CD14-positive monocyte (primary cell): ENCODE measurements around the gene ZBTB32. TPM values are rescaled to one million over a fixed set of nuclear protein-coding genes. Genes with fewer than 3 reads are reported as not detected.

Experiments used
- DNase-seq, 3 donors: peaks; one replicate each; pipeline ENCODE4 v3.0.0-alpha.2; 2011 to 2022
- H2AFZ ChIP-seq: 2 replicates; pipeline ENCODE4 v1.6.0; 2012; ENCODE audit warnings: mild to moderate bottlenecking, low read depth, low read length, inconsistent platforms; ENCODE audit not compliant: insufficient read depth, poor library complexity, severe bottlenecking
- H3K27ac ChIP-seq, 2 donors: 1 replicate in 1 of 2; 2 replicates in 1 of 2; pipeline ENCODE4 v1.5.1; 2012 to 2013; ENCODE audit warnings: low read length in 2 of 2, control low read depth in 1 of 2, inconsistent platforms in 1 of 2, low read depth in 1 of 2, mild to moderate bottlenecking in 1 of 2
- H3K27me3 ChIP-seq, 2 donors: one replicate each; pipeline versions ENCODE4 v1.6.0 to v1.6.1; 2011 to 2013; ENCODE audit warnings: low read length in 2 of 2; ENCODE audit not compliant: control insufficient read depth in 2 of 2, insufficient read depth in 2 of 2
- H3K36me3 ChIP-seq, 2 donors: replicated peaks in 1 of 2; 1 replicate in 1 of 2; 2 replicates in 1 of 2; pipeline versions ENCODE4 v1.5.1 to v1.6.1; 2012 to 2013; ENCODE audit warnings: low read length in 2 of 2, control low read depth in 1 of 2, inconsistent platforms in 1 of 2, mild to moderate bottlenecking in 1 of 2; ENCODE audit not compliant: insufficient read depth in 2 of 2, control insufficient read depth in 1 of 2
- H3K4me1 ChIP-seq, 2 donors: 1 replicate in 1 of 2; 2 replicates in 1 of 2; pipeline versions ENCODE4 v1.5.1 to v1.6.1; 2012 to 2013; ENCODE audit warnings: low read length in 2 of 2, control low read depth in 1 of 2, inconsistent platforms in 1 of 2, mild to moderate bottlenecking in 1 of 2, moderate library complexity in 1 of 2; ENCODE audit not compliant: insufficient read depth in 2 of 2, control insufficient read depth in 1 of 2
- H3K4me2 ChIP-seq: replicated peaks from 2 replicates; pipeline ENCODE3; 2012; ENCODE audit warnings: low read length, moderate library complexity, mild to moderate bottlenecking; ENCODE audit not compliant: poor library complexity, severe bottlenecking; ENCODE audit errors: extremely low read depth
- H3K4me3 ChIP-seq, 3 experiments: fragments of 200-600 bp in 1 of 3; sonication (generic) in 1 of 3; replicated peaks in 1 of 3; 1 replicate in 2 of 3; 2 replicates in 1 of 3; pipeline ENCODE4 v1.5.1; 2011 to 2013; ENCODE audit warnings: low read length in 3 of 3, mild to moderate bottlenecking in 3 of 3, control low read depth in 2 of 3, low read depth in 2 of 3, inconsistent platforms in 1 of 3, moderate library complexity in 1 of 3
- H3K79me2 ChIP-seq: 2 replicates; pipeline ENCODE4 v1.6.0; 2012; ENCODE audit warnings: mild to moderate bottlenecking, control low read depth, inconsistent platforms, low read length, moderate library complexity; ENCODE audit not compliant: insufficient read depth
- H3K9ac ChIP-seq: 2 replicates; pipeline ENCODE4 v1.6.0; 2017; ENCODE audit warnings: low read length, mild to moderate bottlenecking; ENCODE audit not compliant: insufficient read depth, poor library complexity, severe bottlenecking
- H3K9me3 ChIP-seq, 2 donors: replicated peaks in 1 of 2; 1 replicate in 1 of 2; 2 replicates in 1 of 2; pipeline versions ENCODE4 v1.5.1 to v1.6.1; 2012 to 2013; ENCODE audit warnings: low read length in 2 of 2, control low read depth in 1 of 2; ENCODE audit not compliant: control insufficient read depth in 1 of 2, insufficient read depth in 1 of 2
- H4K20me1 ChIP-seq: 2 replicates; pipeline ENCODE4 v1.6.0; 2012; ENCODE audit warnings: mild to moderate bottlenecking, low read length, control low read depth, moderate library complexity; ENCODE audit not compliant: insufficient read depth
- H3K27ac Mint-ChIP-seq, 7 donors: one replicate each; pipeline ENCODE4 v1.8.0; 2020; ENCODE audit warnings: mild to moderate bottlenecking in 7 of 7, mixed read lengths in 7 of 7, moderate library complexity in 6 of 7, inconsistent platforms in 2 of 7
- H3K27me3 Mint-ChIP-seq, 3 donors: one replicate each; pipeline ENCODE4 v1.8.0; 2021 to 2022; ENCODE audit warnings: low read depth in 3 of 3, mild to moderate bottlenecking in 3 of 3, mixed read lengths in 3 of 3, moderate library complexity in 3 of 3, inconsistent platforms in 1 of 3
- H3K36me3 Mint-ChIP-seq, 2 donors: one replicate each; pipeline ENCODE4 v1.8.0; 2020; ENCODE audit warnings: mixed read lengths in 2 of 2, inconsistent platforms in 1 of 2, mild to moderate bottlenecking in 1 of 2
- H3K4me1 Mint-ChIP-seq: one replicate; pipeline ENCODE4 v1.8.0; 2020; ENCODE audit warnings: mild to moderate bottlenecking, mixed read lengths
- H3K4me3 Mint-ChIP-seq, 2 donors: one replicate each; pipeline ENCODE4 v1.8.0; 2020; ENCODE audit warnings: mild to moderate bottlenecking in 2 of 2, mixed read lengths in 2 of 2, moderate library complexity in 1 of 2
- H3K9me3 Mint-ChIP-seq, 7 donors: one replicate each; pipeline ENCODE4 v1.8.0; 2020 to 2022; ENCODE audit warnings: mixed read lengths in 7 of 7, mild to moderate bottlenecking in 6 of 7, moderate library complexity in 6 of 7, inconsistent platforms in 2 of 7
- WGBS: methylation state at CpG from one replicate; pipeline ENCODE4 v1.1.5; 2013; ENCODE audit warnings: missing lambda C conversion rate; ENCODE audit not compliant: insufficient coverage; 5-methylcytosine and 5-hydroxymethylcytosine counted together
- intact Hi-C, 2 donors: fragments of 100-400 bp; cut with micrococcal nuclease; formaldehyde crosslinking; loops; one replicate each; pipeline versions ENCODE4 v1.15.0 to v1.15.1; 2023
- polyA plus RNA-seq, 3 donors: library from polyadenylated mRNA; depleted of rRNA in 1 of 3; unstranded in 2 of 3; stranded (reverse) in 1 of 3; fragments of 300-500 nt in 2 of 3; fragments of >200 nt in 1 of 3; fragmentation: Illumina TruSeq in 2 of 3; gene quantifications; 1 replicate in 2 of 3; 2 replicates in 1 of 3; pipeline ENCODE4 v1.2.3, GENCODE V29; 2012 to 2021
- TF ChIP-seq, protein P1 (sequence below): fragments of 200-600 bp; IDR thresholded peaks from one replicate; pipeline ENCODE4 v1.8.0; 2022; ENCODE audit warnings: antibody characterized with exemption, mild to moderate bottlenecking

ZBTB32 gene
- polyA plus RNA-seq, 3 donors, result 0.05 TPM; not detected in 2

DNA sequence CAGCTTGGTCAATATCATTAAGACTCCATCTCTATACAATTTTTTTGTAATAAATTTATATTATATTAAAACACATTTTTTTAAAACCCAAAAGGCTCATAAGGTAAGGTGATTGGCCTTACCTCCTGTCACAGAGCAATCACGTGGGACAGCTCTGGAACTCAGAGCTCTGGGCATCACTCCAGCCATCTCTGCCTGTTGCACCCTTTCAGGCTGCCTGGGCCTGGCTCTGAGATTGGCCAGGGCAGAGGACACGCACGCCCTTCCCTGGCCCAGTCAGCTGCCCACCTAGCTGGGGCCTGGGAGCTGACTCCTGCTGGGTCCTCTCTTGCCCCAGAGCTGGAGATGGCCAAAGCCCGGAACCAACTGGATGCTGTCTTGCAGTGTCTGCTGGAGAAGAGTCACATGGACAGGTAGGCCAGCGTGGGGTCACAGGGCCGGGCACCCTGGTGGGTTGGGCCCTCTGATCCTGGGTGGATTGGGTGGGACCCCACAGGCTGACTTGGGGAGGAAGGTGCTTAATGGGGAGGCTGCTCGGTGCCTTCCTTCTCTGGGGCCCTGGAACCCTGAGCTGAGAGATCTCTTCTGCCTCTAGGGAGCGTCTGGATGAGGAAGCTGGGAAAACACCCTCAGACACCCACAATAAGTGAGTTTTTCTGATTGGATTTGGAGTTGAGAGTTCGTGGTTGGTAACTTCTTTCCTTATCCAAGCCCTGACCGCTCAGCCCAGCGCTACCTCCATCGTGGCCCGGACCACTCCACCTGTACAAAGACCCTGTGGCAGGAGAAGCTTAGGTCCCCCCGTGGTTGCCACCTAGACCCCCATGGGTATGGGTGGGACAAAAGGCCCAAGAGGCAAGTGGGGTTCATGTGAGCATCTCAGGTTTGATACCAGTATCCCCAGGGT is 47.7 kb downstream of the ZBTB32 start:
- Histone ChIP-seq H3K4me1 (peaks cover 31 to 47% of the 10 kb centered on the region in 2 donors), H4K20me1 (no peaks in the 10 kb centered on the region), H3K4me2 (no peak overlapping the region), H3K27ac (no peak overlapping the region), H3K9ac (no peak overlapping the region), H3K9me3 (no peaks in the 10 kb centered on the region), H3K36me3 (peaks cover 24 to 30% of the 10 kb centered on the region in 2 donors), H2AFZ (no peak overlapping the region), H3K79me2 (peaks cover 19% of the 10 kb centered on the region), H3K27me3 (peaks cover 9 to 18% of the 10 kb centered on the region in 2 donors), H3K4me3 (no peak overlapping the region)
- 98% methylated on average over 12 of the region's 14 CpGs for WGBS
- Mint-ChIP-seq H3K4me1 (peaks cover 32% of the 10 kb centered on the region), H3K9me3 (peaks cover 0 to 8% (median 3%) of the 10 kb centered on the region in 7 donors), H3K27me3 (peaks cover 17 to 25% (median 22%) of the 10 kb centered on the region in 3 donors), H3K27ac (no peak overlapping the region), H3K36me3 (peaks cover 40 to 44% of the 10 kb centered on the region in 2 donors), H3K4me3 (no peak overlapping the region)
- intact Hi-C loops, result loop anchor here in 1 of 2 donors (10.0 kb wide), 1 partner anchor 363 kb away; the partner anchor contains the start of genes OVOL3, POLR2I and TBCB
- TF ChIP-seq, protein P1, sequence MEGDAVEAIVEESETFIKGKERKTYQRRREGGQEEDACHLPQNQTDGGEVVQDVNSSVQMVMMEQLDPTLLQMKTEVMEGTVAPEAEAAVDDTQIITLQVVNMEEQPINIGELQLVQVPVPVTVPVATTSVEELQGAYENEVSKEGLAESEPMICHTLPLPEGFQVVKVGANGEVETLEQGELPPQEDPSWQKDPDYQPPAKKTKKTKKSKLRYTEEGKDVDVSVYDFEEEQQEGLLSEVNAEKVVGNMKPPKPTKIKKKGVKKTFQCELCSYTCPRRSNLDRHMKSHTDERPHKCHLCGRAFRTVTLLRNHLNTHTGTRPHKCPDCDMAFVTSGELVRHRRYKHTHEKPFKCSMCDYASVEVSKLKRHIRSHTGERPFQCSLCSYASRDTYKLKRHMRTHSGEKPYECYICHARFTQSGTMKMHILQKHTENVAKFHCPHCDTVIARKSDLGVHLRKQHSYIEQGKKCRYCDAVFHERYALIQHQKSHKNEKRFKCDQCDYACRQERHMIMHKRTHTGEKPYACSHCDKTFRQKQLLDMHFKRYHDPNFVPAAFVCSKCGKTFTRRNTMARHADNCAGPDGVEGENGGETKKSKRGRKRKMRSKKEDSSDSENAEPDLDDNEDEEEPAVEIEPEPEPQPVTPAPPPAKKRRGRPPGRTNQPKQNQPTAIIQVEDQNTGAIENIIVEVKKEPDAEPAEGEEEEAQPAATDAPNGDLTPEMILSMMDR, result no peak
- no peak for DNase-seq

DNA sequence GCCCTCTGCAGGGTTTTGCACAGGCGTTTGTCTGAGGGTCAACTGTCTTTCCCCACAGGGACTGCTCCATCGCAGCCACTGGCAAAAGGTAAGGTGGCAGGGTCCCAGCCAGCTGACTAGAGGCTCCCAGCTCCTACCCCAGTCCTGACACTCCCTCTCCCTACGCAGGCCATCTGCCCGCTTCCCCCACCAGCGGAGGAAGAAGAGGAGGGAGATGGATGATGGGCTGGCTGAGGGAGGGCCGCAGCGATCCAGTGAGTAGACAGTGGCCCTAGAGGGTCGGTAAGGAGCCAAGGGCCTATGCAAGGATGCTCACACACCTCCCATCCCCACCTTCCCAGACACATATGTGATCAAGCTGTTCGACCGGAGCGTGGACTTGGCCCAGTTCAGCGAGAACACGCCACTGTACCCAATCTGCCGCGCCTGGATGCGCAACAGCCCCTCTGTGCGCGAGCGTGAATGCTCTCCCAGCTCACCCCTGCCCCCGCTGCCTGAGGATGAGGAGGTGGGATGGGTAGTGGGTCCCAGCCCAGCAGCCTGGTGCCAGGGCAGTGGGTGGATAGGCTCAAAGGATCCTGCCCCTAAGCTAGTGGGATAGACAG is 48.5 kb downstream of the ZBTB32 start:
- H3K9me3 ChIP-seq, result no peaks in the 10 kb centered on the region
- H3K27me3 ChIP-seq, result peaks cover 9 to 21% of the 10 kb centered on the region in 2 donors
- H3K27ac ChIP-seq, result no peak overlapping the region
- no peak overlapping the region for H2AFZ ChIP-seq
- peaks cover 37% of the 10 kb centered on the region for H3K4me1 Mint-ChIP-seq
- H3K4me1 ChIP-seq, result peaks cover 34 to 48% of the 10 kb centered on the region in 2 donors
- no peak for DNase-seq
- peaks cover 0 to 8% (median 3%) of the 10 kb centered on the region in 7 donors for H3K9me3 Mint-ChIP-seq
- intact Hi-C loops, result loop anchor here in 1 of 2 donors (10.0 kb wide), 1 partner anchor 362 kb away; the partner anchor contains the start of genes OVOL3, POLR2I and TBCB
- H3K4me3 Mint-ChIP-seq, result no peak overlapping the region
- peaks cover 15% of the 10 kb centered on the region for H3K79me2 ChIP-seq
- WGBS, result 96% methylated on average over 11 of the region's 20 CpGs
- no peak overlapping the region for H3K4me2 ChIP-seq
- no peaks in the 10 kb centered on the region for H4K20me1 ChIP-seq
- no peak overlapping the region for H3K9ac ChIP-seq
- H3K36me3 ChIP-seq, result peaks cover 24 to 30% of the 10 kb centered on the region in 2 donors
- no peak overlapping the region for H3K27ac Mint-ChIP-seq
- peaks cover 36 to 39% of the 10 kb centered on the region in 2 donors for H3K36me3 Mint-ChIP-seq
- no peak overlapping the region for H3K4me3 ChIP-seq
- TF ChIP-seq, protein P1, result no peak
- H3K27me3 Mint-ChIP-seq, result peaks cover 18 to 29% (median 25%) of the 10 kb centered on the region in 3 donors
